H9 (cell line): ENCODE data around the gene APBB2. TPM values are rescaled to one million over a fixed set of nuclear protein-coding genes. Genes with fewer than 3 reads are reported as not detected.

Source experiments
- DNase-seq: peaks from one replicate; pipeline ENCODE4 v3.0.0-alpha.2; 2017
- H2AFZ ChIP-seq: one replicate; pipeline ENCODE4 v1.6.1; 2013; ENCODE audit warnings: mild to moderate bottlenecking, low read length, control low read depth, moderate library complexity
- H2AK5ac ChIP-seq: 2 replicates; pipeline ENCODE4 v1.6.1; 2013; ENCODE audit warnings: low read length, control low read depth, mixed read lengths; ENCODE audit not compliant: insufficient read length
- H2BK120ac ChIP-seq: one replicate; pipeline ENCODE4 v1.6.1; 2013; ENCODE audit warnings: low read depth, mild to moderate bottlenecking, low read length, control low read depth, inconsistent platforms; ENCODE audit not compliant: poor library complexity, severe bottlenecking
- H2BK12ac ChIP-seq: 2 replicates; pipeline ENCODE4 v1.6.1; 2013; ENCODE audit warnings: low read length, control low read depth, mixed read lengths, low read depth; ENCODE audit not compliant: insufficient read length
- H2BK15ac ChIP-seq: 2 replicates; pipeline ENCODE4 v1.6.1; 2013; ENCODE audit warnings: low read depth, low read length, control low read depth
- H2BK20ac ChIP-seq: one replicate; pipeline ENCODE4 v1.6.1; 2013; ENCODE audit warnings: low read depth, mild to moderate bottlenecking, low read length, control low read depth, inconsistent platforms; ENCODE audit not compliant: poor library complexity, severe bottlenecking
- H2BK5ac ChIP-seq: 2 replicates; pipeline ENCODE4 v1.6.1; 2013; ENCODE audit warnings: low read length, control low read depth, mixed read lengths; ENCODE audit not compliant: insufficient read length
- H3K14ac ChIP-seq: 2 replicates; pipeline ENCODE4 v1.6.1; 2013; ENCODE audit warnings: low read length, control low read depth; ENCODE audit not compliant: insufficient read depth
- H3K18ac ChIP-seq: 2 replicates; pipeline ENCODE4 v1.6.1; 2013; ENCODE audit warnings: low read depth, mild to moderate bottlenecking, mixed read lengths, low read length, control low read depth; ENCODE audit not compliant: insufficient read length
- H3K23ac ChIP-seq: 2 replicates; pipeline ENCODE4 v1.6.1; 2013; ENCODE audit warnings: low read length, control low read depth, mixed read lengths, low read depth; ENCODE audit not compliant: insufficient read length
- H3K23me2 ChIP-seq: 2 replicates; pipeline ENCODE4 v1.6.1; 2013; ENCODE audit warnings: low read depth, mild to moderate bottlenecking, mixed read lengths, low read length, control low read depth; ENCODE audit not compliant: insufficient read length, poor library complexity, severe bottlenecking
- H3K27ac ChIP-seq: 2 replicates; pipeline ENCODE4 v1.5.1; 2013; ENCODE audit warnings: low read length, control low read depth, mixed read lengths, low read depth; ENCODE audit not compliant: insufficient read length
- H3K27me3 ChIP-seq: 2 replicates; pipeline ENCODE4 v1.6.1; 2013; ENCODE audit warnings: low read length, control low read depth, inconsistent platforms; ENCODE audit not compliant: insufficient read depth
- H3K4ac ChIP-seq: 2 replicates; pipeline ENCODE4 v1.6.1; 2013; ENCODE audit warnings: low read depth, mild to moderate bottlenecking, control low read depth, inconsistent platforms, low read length, moderate library complexity
- H3K4me1 ChIP-seq: 2 replicates; pipeline ENCODE4 v1.6.1; 2013; ENCODE audit warnings: low read length, control low read depth, inconsistent platforms; ENCODE audit not compliant: insufficient read depth
- H3K4me2 ChIP-seq: 2 replicates; pipeline ENCODE4 v1.6.1; 2013; ENCODE audit warnings: low read length, control low read depth, mixed read lengths; ENCODE audit not compliant: insufficient read length, insufficient read depth
- H3K56ac ChIP-seq: 2 replicates; pipeline ENCODE4 v1.6.1; 2013; ENCODE audit warnings: low read depth, mild to moderate bottlenecking, mixed read lengths, low read length, control low read depth; ENCODE audit not compliant: insufficient read length
- H3K79me1 ChIP-seq: 2 replicates; pipeline ENCODE4 v1.6.1; 2013; ENCODE audit warnings: low read depth, mild to moderate bottlenecking, moderate library complexity, low read length, control low read depth, inconsistent platforms; ENCODE audit not compliant: insufficient read depth, poor library complexity, severe bottlenecking
- H3K79me2 ChIP-seq: 2 replicates; pipeline ENCODE4 v1.6.1; 2013; ENCODE audit warnings: low read length, control low read depth, inconsistent platforms; ENCODE audit not compliant: insufficient read depth
- H3K9ac ChIP-seq: 2 replicates; pipeline ENCODE4 v1.6.1; 2013; ENCODE audit warnings: low read length, control low read depth, mixed read lengths; ENCODE audit not compliant: insufficient read length; ENCODE audit errors: extremely low read depth
- H3K9me3 ChIP-seq: one replicate; pipeline ENCODE4 v1.6.1; 2013; ENCODE audit warnings: low read depth, low read length, inconsistent platforms; ENCODE audit not compliant: control insufficient read depth
- H3T11ph ChIP-seq: one replicate; pipeline ENCODE4 v1.6.1; 2013; ENCODE audit warnings: mild to moderate bottlenecking, low read length, control low read depth, inconsistent platforms
- H4K20me1 ChIP-seq: one replicate; pipeline ENCODE4 v1.6.1; 2013; ENCODE audit not compliant: control insufficient read depth, insufficient read length, insufficient read depth
- H4K5ac ChIP-seq: 2 replicates; pipeline ENCODE4 v1.6.1; 2013; ENCODE audit warnings: low read depth, mild to moderate bottlenecking, mixed read lengths, low read length, control low read depth; ENCODE audit not compliant: insufficient read length
- H4K8ac ChIP-seq: replicated peaks from 2 replicates; pipeline ENCODE4 v1.6.1; 2013; ENCODE audit warnings: low read length, control low read depth, mixed read lengths, low read depth; ENCODE audit not compliant: insufficient read length
- H4K91ac ChIP-seq: 2 replicates; pipeline ENCODE4 v1.6.1; 2013; ENCODE audit warnings: low read depth, mild to moderate bottlenecking, moderate library complexity, mixed read lengths, low read length, control low read depth; ENCODE audit not compliant: insufficient read length
- H3K27ac Mint-ChIP-seq, 3 experiments: 2 replicates in 2 of 3; 3 replicates in 1 of 3; pipeline ENCODE4 v1.8.0; 2020 to 2021; ENCODE audit warnings: mixed read lengths in 3 of 3, mild to moderate bottlenecking in 1 of 3, moderate library complexity in 1 of 3
- H3K27me3 Mint-ChIP-seq: 2 replicates; pipeline ENCODE4 v1.8.0; 2021; ENCODE audit warnings: low read depth, mild to moderate bottlenecking, moderate library complexity, mixed read lengths
- H3K36me3 Mint-ChIP-seq, 3 experiments: 2 replicates in 2 of 3; 3 replicates in 1 of 3; pipeline ENCODE4 v1.8.0; 2020 to 2021; ENCODE audit warnings: low read depth in 3 of 3, mixed read lengths in 3 of 3; ENCODE audit not compliant: insufficient read depth in 1 of 3
- H3K4me1 Mint-ChIP-seq, 2 experiments: 2 replicates each; pipeline ENCODE4 v1.8.0; 2020; ENCODE audit warnings: mixed read lengths in 2 of 2
- H3K4me3 Mint-ChIP-seq, 2 experiments: 2 replicates in 1 of 2; 3 replicates in 1 of 2; pipeline ENCODE4 v1.8.0; 2020 to 2021; ENCODE audit warnings: mild to moderate bottlenecking in 2 of 2, mixed read lengths in 2 of 2, moderate library complexity in 1 of 2
- H3K9me3 Mint-ChIP-seq, 2 experiments: 2 replicates in 1 of 2; 3 replicates in 1 of 2; pipeline ENCODE4 v1.8.0; 2020; ENCODE audit warnings: mild to moderate bottlenecking in 2 of 2, mixed read lengths in 2 of 2, moderate library complexity in 1 of 2
- WGBS: extraction: QIAGEN DNeasy Blood & Tissue Kit; methylation state at CpG from one replicate; pipeline ENCODE4 v1.1.7; 2013; ENCODE audit warnings: missing lambda C conversion rate, low lambda C conversion rate, mixed read lengths; ENCODE audit not compliant: insufficient read length; ENCODE audit errors: extremely low coverage; 5-methylcytosine and 5-hydroxymethylcytosine counted together
- total RNA-seq: library from RNA; stranded (reverse); gene quantifications from 2 replicates; pipeline ENCODE4 v1.2.1, GENCODE V29; 2021
- TF ChIP-seq, protein P1 (sequence below): fragments of 200-600 bp; sonication (generic); conservative IDR thresholded peaks from 3 replicates; pipeline ENCODE4 v1.8.0; 2021; ENCODE audit warnings: antibody characterized with exemption, mild to moderate bottlenecking

APBB2 gene
- total RNA-seq, 1 experiment from 2014 or later, result 39.6 TPM

DNA sequence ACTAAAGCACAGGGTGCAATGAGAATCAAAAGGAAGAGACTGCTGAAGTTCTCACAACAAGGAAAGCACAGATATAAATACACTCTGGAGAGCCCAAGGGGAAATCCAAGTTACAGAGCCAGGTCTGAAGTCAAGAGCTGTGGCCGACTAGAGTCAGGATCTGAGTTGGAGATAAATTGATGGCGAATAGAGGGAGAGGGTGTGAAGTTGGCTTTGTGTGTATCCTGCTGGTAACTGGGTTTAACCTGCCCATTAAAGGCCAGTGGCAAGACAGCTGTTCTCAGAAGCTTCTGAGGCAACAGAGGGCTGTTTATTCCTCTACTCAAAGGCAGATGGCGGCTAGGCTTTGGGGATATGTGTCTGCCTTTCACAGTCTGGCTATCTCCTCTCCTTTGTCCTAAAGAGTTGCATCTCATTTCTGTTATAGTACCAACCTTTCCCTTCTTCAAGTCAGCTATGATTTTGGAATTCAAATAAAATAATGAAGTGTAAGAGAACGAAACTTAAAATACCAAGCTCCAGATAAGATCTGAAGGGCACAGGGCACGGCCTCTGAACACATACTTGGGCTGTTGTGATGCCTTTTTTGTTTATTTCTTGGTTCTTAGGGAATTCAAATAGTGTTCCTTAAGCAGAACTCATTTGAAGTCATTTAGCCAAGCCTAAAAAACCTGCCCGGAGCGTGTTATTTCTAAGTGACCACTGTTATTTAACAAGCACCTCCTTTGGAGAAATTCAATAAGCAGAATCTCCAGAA is 142.1 kb downstream of the APBB2 start:
- H2AK5ac ChIP-seq, result no peak overlapping the region
- H3K56ac ChIP-seq, result no peak overlapping the region
- no peak overlapping the region for H2BK15ac ChIP-seq
- H3K9me3 Mint-ChIP-seq, result no peaks in the 10 kb centered on the region
- H3K14ac ChIP-seq, result no peak overlapping the region
- H3K4me1 ChIP-seq, result peaks cover 8% of the 10 kb centered on the region; the same call in 1 of the 2 replicates
- no peak overlapping the region for H3K4me2 ChIP-seq
- peaks cover 24 to 31% of the 10 kb centered on the region in 2 experiments for H3K4me1 Mint-ChIP-seq
- H3K27ac Mint-ChIP-seq, result peak overlapping the region; percentile 35 to 59 (median 45); a peak in 6 of 7 replicates
- H4K8ac ChIP-seq, result no peak overlapping the region
- no peak overlapping the region for H2BK12ac ChIP-seq
- no peak overlapping the region for H3K18ac ChIP-seq
- no peak overlapping the region for H3K9ac ChIP-seq
- no peaks in the 10 kb centered on the region for H3K79me1 ChIP-seq
- no peak overlapping the region for H2BK120ac ChIP-seq
- DNase-seq, result no peak
- H2BK5ac ChIP-seq, result no peak overlapping the region
- H3K27me3 Mint-ChIP-seq, result no peaks in the 10 kb centered on the region
- TF ChIP-seq, protein P1, sequence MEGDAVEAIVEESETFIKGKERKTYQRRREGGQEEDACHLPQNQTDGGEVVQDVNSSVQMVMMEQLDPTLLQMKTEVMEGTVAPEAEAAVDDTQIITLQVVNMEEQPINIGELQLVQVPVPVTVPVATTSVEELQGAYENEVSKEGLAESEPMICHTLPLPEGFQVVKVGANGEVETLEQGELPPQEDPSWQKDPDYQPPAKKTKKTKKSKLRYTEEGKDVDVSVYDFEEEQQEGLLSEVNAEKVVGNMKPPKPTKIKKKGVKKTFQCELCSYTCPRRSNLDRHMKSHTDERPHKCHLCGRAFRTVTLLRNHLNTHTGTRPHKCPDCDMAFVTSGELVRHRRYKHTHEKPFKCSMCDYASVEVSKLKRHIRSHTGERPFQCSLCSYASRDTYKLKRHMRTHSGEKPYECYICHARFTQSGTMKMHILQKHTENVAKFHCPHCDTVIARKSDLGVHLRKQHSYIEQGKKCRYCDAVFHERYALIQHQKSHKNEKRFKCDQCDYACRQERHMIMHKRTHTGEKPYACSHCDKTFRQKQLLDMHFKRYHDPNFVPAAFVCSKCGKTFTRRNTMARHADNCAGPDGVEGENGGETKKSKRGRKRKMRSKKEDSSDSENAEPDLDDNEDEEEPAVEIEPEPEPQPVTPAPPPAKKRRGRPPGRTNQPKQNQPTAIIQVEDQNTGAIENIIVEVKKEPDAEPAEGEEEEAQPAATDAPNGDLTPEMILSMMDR, result no peak
- H4K91ac ChIP-seq, result no peak overlapping the region
- H3K79me2 ChIP-seq, result no peaks in the 10 kb centered on the region
- H2BK20ac ChIP-seq, result no peak overlapping the region
- no peak overlapping the region for H3K23ac ChIP-seq
- H4K20me1 ChIP-seq, result no peaks in the 10 kb centered on the region
- WGBS, result no CpG with 5 or more reads among the region's 7 CpGs
- H3K23me2 ChIP-seq, result no peaks in the 10 kb centered on the region
- H3K9me3 ChIP-seq, result no peaks in the 10 kb centered on the region
- H3K36me3 Mint-ChIP-seq, result no peaks in the 10 kb centered on the region
- H2AFZ ChIP-seq, result no peak overlapping the region
- H3K4ac ChIP-seq, result no peak overlapping the region
- no peak overlapping the region for H3K27ac ChIP-seq
- H3T11ph ChIP-seq, result no peak overlapping the region
- H4K5ac ChIP-seq, result no peak overlapping the region
- H3K4me3 Mint-ChIP-seq, result no peak overlapping the region
- no peaks in the 10 kb centered on the region for H3K27me3 ChIP-seq
